GM18508 (cell line): ENCODE results near the gene DSCAM.
"Not testable (repeated sequence)": the region's sequence is repeated elsewhere in the genome, so short reads cannot be mapped to it uniquely, and the experiment has no call there.

ENCODE experiments used
- ATAC-seq: cut with Tn5 transposase; IDR thresholded peaks from one replicate; pipeline ENCODE4 v1.9.1; 2021; ENCODE audit warnings: moderate number of reproducible peaks; ENCODE audit not compliant: insufficient read depth, unreplicated experiment

The DSCAM gene

GRCh38 chr21:40278345-40278744 lies 568.6 kb downstream of the DSCAM start:
- no peak for ATAC-seq

DNA sequence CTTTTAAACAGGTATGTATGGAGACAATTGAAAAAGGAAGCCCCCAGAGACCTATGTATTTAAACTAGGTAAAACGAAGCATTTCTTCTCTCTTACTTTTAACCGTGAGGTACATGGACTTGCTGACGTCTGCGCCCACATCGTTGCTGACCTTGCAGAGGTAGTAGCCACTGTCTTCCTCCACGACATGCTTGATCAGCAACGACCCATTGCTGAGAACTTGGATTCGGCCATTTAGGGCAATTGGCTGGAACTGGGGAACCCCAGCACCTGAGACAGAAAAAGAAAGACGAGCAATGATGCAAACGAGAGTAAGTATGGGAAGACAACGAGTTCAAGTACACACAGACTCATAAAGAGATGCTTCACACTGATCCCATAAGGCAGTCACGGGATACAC lies 571.0 kb downstream of the DSCAM start:
- ATAC-seq, result no peak

DNA sequence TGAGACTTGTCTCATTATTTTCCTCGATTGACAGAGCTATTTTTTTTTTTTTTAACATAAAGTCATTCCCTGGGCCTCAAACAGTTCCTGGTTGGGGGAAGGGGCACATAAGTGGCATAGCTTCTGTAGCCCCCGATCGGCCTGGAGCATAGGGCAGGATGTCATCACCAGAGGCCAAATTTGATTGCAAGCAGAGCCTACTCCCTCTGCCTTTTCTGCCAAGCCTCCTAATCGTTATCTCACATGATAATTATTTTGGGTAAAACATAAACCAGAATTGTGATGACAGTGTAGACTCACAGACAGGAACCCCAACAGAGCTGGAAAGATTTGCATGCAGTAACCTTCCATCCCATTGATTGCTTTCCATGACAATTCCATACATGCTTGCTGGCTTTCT lies 574.9 kb downstream of the DSCAM start:
- ATAC-seq, result no peak

DNA sequence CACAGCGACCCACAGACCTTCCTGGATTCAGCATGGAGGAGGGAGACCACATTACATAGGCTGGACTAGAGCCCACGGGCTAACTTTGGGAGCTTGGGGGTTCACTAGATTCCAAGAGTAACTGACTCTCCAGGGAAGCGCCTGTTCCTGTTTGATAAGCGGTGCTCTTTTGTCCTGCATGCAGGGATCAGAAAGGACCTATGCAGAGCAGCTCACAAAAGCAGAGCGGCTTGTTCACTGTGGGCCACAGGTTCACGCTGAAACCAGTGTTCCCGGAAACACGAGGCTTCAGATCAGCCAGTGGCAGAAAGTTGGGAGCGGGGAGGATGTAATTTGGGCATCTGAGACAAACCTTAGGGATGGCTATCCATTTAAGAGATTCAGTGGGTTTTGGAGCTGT lies 575.8 kb downstream of the DSCAM start:
- no peak for ATAC-seq

DNA sequence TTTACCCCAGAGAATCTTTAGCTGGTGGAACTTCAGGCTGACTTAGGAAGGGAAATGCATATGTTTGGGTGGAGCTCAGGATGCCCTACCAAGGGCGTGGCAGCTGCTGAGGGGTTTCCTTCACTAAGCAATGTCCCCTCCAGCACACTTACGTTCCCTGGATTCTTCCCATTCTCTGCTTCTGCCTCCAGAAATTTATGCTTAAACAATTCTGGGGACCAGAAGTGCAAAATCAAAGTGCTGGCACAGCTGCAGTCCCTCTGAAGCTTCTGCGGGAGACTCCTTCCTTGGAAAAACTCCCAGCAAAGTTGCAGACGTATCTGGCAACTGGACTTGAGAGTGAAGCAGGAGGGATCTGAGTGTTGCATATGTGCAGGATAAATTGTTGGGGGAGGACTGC lies 576.9 kb downstream of the DSCAM start:
- ATAC-seq, result no peak

DNA sequence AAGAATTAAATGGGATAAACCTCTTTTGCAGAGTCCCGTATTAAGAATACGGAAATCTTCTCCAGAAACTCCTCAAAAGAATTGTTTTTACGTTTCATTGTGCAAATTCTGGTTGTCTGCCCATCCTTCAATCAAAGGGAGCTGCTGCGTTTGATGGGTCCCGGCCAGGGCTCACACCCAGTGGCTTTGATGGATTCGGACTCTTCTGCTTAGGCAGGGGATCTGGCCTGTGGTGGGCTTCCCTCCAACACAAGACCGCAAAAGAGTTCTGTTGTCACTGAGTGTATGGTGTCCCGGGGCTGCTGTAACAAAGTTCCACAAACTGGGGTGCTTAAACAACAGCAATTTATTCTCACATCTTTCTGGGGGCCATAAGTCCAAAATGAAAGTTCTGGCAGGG lies 577.7 kb downstream of the DSCAM start:
- ATAC-seq, result no peak

GRCh38 chr21:40258456-40258855 lies 588.5 kb downstream of the DSCAM start:
- ATAC-seq, result not testable (repeated sequence)

GRCh38 chr21:40257342-40257741 lies 589.6 kb downstream of the DSCAM start:
- no peak for ATAC-seq

- no peak for ATAC-seq
Measured at GRCh38 chr21:40255518-40256444, 591.2 kb downstream of the DSCAM start.

- no peak for ATAC-seq
Measured at GRCh38 chr21:40254540-40255465, 592.2 kb downstream of the DSCAM start.

DNA sequence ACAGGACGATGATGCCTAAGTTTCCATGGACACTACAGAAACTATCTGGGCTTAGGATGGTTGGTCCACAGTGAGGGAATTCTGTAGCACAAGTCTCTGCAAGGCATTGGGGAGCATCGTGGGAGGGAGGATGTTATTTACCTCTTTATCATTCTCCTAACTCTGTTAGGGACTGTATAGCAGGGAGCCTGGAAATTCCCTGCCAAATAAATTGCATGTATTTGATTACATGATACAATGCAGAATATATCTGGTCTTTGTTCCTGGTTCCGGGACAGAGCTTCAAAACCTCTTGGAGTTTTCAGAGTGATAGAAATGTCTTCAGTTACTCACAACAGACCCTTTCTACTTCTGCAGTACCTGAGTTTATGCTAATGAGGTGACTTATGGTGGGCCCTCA lies 593.8 kb downstream of the DSCAM start:
- ATAC-seq, result no peak

GRCh38 chr21:40250514-40251294 lies 596.3 kb downstream of the DSCAM start:
- no peak for ATAC-seq

GRCh38 chr21:40244981-40245380 lies 602.0 kb downstream of the DSCAM start:
- ATAC-seq, result no peak

GRCh38 chr21:40243685-40244084 lies 603.3 kb downstream of the DSCAM start:
- no peak for ATAC-seq

DNA sequence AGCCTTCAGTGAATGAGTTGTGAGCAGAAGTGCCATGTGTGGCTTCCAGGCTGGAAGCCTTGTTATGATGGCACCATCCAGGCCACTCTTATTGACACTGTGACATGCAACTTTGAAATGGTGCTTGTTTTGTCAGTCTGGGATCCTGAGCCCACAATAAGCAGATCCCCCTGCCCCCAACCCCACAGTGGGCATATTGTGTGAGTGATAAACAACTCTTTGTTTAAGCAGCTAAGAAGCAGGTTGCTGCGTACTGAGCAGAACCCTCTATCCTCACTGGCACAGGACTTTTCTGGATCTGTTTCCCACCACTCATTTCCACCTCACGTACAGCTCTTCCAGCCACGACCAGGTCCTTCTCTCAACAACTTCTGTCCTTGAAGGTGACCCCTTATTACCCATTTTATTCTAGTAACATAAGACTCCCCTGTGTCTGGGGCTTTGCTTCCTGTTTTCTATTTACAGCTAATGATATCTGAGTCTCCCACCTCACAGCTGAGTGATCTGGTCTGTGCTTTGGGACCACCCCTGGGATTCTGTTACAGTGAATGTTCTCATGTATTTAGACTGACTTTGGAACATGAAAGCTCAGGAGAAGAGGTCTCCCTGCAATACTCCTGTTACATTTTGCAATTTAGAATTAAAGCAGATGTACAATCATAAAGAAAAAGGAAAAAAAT lies 604.2 kb downstream of the DSCAM start:
- no peak for ATAC-seq

GRCh38 chr21:40235528-40235927 lies 611.4 kb downstream of the DSCAM start:
- ATAC-seq, result no peak

DNA sequence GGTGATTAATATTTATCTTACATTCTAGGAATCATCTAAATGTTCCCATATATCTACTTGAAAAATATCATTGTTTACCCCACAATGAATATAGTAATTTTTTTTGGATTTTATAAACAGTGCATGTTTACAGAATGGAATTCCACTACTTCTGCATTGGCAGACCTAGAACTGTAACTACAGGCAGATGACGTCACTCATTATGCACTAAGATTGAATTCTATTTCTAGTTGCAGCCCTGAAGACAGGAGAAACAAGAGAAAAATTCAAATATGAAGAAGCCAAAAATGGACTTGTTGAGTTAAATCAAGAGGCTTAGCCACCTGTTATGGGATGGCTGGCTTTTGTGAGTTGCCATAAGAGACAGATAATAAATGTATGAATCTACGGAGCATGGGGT lies 615.0 kb downstream of the DSCAM start:
- ATAC-seq, result no peak

DNA sequence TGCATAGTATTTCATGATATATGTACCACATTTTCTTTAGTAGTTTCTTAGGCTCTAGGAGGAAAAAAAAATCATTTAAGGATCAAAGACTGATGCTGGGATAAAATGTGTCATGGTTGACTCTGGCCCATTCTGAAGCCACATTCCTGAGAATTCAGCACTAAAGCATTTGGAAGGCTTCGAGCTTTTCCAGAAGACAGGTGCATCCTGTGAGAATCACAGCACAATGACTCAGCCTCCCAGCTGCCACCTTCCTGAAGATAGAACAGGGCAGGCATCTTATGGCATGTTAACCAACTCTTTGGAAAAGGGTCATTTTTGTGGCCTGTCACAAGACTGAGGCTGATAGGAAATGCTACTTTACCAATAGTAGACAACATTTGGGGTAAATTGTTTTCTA lies 619.9 kb downstream of the DSCAM start:
- no peak for ATAC-seq

DNA sequence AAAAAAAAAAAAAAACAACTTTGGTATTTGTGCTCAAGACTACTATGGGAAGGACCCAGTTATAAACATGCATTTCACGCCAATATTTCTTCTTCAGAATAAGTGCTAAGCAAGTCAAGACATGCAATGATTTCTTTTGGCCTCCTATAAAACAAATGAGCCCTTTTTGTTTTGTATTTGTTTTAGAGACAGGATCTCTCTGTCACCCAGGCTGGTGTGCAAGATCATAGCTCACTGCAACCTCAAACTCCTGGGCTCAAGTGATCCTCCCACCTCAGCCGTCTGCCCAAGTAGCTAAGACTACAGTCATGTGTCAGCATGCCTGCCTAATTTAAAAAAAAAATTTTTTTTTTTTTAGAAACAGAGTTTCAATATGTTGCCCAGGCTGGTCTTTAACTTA lies 631.0 kb downstream of the DSCAM start:
- no peak for ATAC-seq

DNA sequence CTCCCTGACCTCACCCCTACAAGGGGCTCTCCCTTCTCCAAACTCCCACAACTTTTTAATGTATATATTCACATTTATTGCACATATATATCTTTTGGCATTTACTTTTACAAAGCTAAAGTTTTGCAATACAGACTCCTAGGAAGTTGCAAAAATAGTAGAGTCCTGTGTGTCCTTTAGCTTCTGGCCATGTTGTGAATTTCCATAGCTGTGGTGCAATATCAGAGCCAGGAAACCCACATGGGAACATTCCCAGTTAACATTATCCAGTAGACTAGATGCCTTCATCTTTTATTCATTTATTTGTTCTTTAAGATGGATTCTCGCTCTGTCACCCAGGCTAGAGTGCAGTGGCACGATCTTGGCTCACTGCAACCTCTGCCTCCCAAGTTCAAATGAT lies 636.7 kb downstream of the DSCAM start:
- ATAC-seq, result no peak
